Cardiac muscle cell (in vitro differentiated cells and primary cell): ENCODE measurements around the gene DSC2. TPM values are rescaled to one million over a fixed set of nuclear protein-coding genes. Genes with fewer than 3 reads are reported as not detected.
A peak's percentile ranks its signal among the peaks of the same experiment; 100 is the strongest.

Experiments
- DNase-seq, 2 donors: peaks; one replicate each; pipeline versions ENCODE4 v3.0.0 to v3.0.0-alpha.2; 2010 to 2017; ENCODE audit warnings: low read depth in 1 of 2, low spot score in 1 of 2
- H3K27ac ChIP-seq: fragments of 200-600 bp; sonication (generic); 2 replicates; pipeline ENCODE4 v1.5.1; 2016
- H3K27me3 ChIP-seq: fragments of 200-600 bp; sonication (generic); 2 replicates; pipeline ENCODE4 v1.6.0; 2016; ENCODE audit warnings: control low read depth
- H3K36me3 ChIP-seq: fragments of 200-600 bp; sonication (generic); 2 replicates; pipeline ENCODE4 v1.5.1; 2016; ENCODE audit warnings: control low read depth
- H3K4me1 ChIP-seq: fragments of 200-600 bp; sonication (generic); 2 replicates; pipeline ENCODE4 v1.8.1; 2017; ENCODE audit warnings: low read depth, mild to moderate bottlenecking, mixed run types
- H3K4me3 ChIP-seq: fragments of 200-600 bp; sonication (generic); 2 replicates; pipeline ENCODE4 v1.5.1; 2016; ENCODE audit warnings: mild to moderate bottlenecking
- H3K9me3 ChIP-seq: fragments of 200-600 bp; sonication (generic); 2 replicates; pipeline ENCODE4 v1.5.1; 2017; ENCODE audit warnings: low read depth, mild to moderate bottlenecking, control low read depth
- CTCF ChIP-seq: IDR thresholded peaks from 2 replicates; pipeline ENCODE4 v1.5.1; 2012; ENCODE audit warnings: low read depth, mild to moderate bottlenecking, low read length
- polyA plus RNA-seq: library from polyadenylated mRNA; unstranded; fragments of >200 nt; fragmentation: Nextera tagmentation; extraction: Ambion mirVana; gene quantifications from 2 replicates; pipeline ENCODE4 v1.2.1, GENCODE V29; 2016
- total RNA-seq: library from RNA; depleted of rRNA; stranded (reverse); fragments of >200 nt; gene quantifications from 2 replicates; pipeline ENCODE4 v1.2.3, GENCODE V29; 2016

DSC2 gene
- total and polyA plus RNA-seq, 2 experiments from 2014 or later, result 15.9 to 19.0 TPM

- Histone ChIP-seq H3K4me3 (no peak overlapping the region), H3K4me1 (peaks cover 14% of the 10 kb centered on the region), H3K27ac (no peak overlapping the region), H3K27me3 (no peaks in the 10 kb centered on the region), H3K9me3 (no peaks in the 10 kb centered on the region), H3K36me3 (no peaks in the 10 kb centered on the region)
- TF ChIP-seq CTCF, result no peak
- no peak for DNase-seq
Observed at GRCh38 chr18:31050635-31051034, 51.6 kb downstream of the DSC2 start.

GRCh38 chr18:31049189-31049588, 53.0 kb downstream of the DSC2 start:
- H3K9me3 ChIP-seq, result no peaks in the 10 kb centered on the region

GRCh38 chr18:31048216-31048615, 54.0 kb downstream of the DSC2 start:
- H3K27me3 ChIP-seq, result peaks cover 18% of the 10 kb centered on the region
- peaks cover 14% of the 10 kb centered on the region for H3K4me1 ChIP-seq
- no peak overlapping the region for H3K27ac ChIP-seq
- DNase-seq, result no peak
- TF ChIP-seq CTCF, result no peak
- H3K4me3 ChIP-seq, result no peak overlapping the region
- no peaks in the 10 kb centered on the region for H3K36me3 ChIP-seq
- no peaks in the 10 kb centered on the region for H3K9me3 ChIP-seq

More at GRCh38 chr18:31049189-31049588, 53.0 kb downstream of the DSC2 start:
- peaks cover 14% of the 10 kb centered on the region for H3K4me1 ChIP-seq
- peaks cover 8% of the 10 kb centered on the region for H3K27me3 ChIP-seq
- no peak overlapping the region for H3K4me3 ChIP-seq
- H3K27ac ChIP-seq, result peak overlapping the region; percentile 53
- peak in 1 of 2 donors; percentile 73 for DNase-seq
- TF ChIP-seq CTCF, result no peak
- H3K36me3 ChIP-seq, result no peaks in the 10 kb centered on the region

- H3K4me1 ChIP-seq, result peaks cover 14% of the 10 kb centered on the region
- no peaks in the 10 kb centered on the region for H3K9me3 ChIP-seq
- no peaks in the 10 kb centered on the region for H3K36me3 ChIP-seq
- no peak overlapping the region for H3K27ac ChIP-seq
- H3K27me3 ChIP-seq, result peaks cover 31% of the 10 kb centered on the region
- H3K4me3 ChIP-seq, result no peak overlapping the region
- TF ChIP-seq CTCF, result no peak
- DNase-seq, result no peak
Observed at GRCh38 chr18:31046916-31047315, 55.3 kb downstream of the DSC2 start.

GRCh38 chr18:31045599-31045998, 56.6 kb downstream of the DSC2 start:
- Histone ChIP-seq H3K9me3 (no peaks in the 10 kb centered on the region), H3K27me3 (peaks cover 44% of the 10 kb centered on the region), H3K4me3 (no peak overlapping the region), H3K36me3 (no peaks in the 10 kb centered on the region), H3K27ac (no peak overlapping the region), H3K4me1 (peaks cover 14% of the 10 kb centered on the region)
- TF ChIP-seq CTCF, result no peak
- DNase-seq, result no peak

GRCh38 chr18:31044926-31045325, 57.3 kb downstream of the DSC2 start:
- Histone ChIP-seq H3K27ac (no peak overlapping the region), H3K36me3 (no peaks in the 10 kb centered on the region), H3K4me1 (peaks cover 13% of the 10 kb centered on the region), H3K27me3 (peaks cover 51% of the 10 kb centered on the region), H3K9me3 (no peaks in the 10 kb centered on the region), H3K4me3 (no peak overlapping the region)
- no peak for TF ChIP-seq CTCF
- DNase-seq, result peak in 1 of 2 donors; percentile 30
